GM19023 (cell line): Measurements from ENCODE around the gene SLC35G3.
"Not testable (repeated sequence)": the region's sequence is repeated elsewhere in the genome, so short reads cannot be mapped to it uniquely, and the experiment has no call there.

ENCODE experiments used
- ATAC-seq: cut with Tn5 transposase; IDR thresholded peaks from one replicate; pipeline ENCODE4 v1.9.1; 2021; ENCODE audit warnings: mild to moderate bottlenecking, moderate library complexity; ENCODE audit not compliant: unreplicated experiment

The SLC35G3 gene

GRCh38 chr17:35167046-35167445 is 27.1 kb downstream of the SLC35G3 start:
- ATAC-seq, result no peak

GRCh38 chr17:35166526-35166925 is 27.7 kb downstream of the SLC35G3 start:
- no peak for ATAC-seq

DNA sequence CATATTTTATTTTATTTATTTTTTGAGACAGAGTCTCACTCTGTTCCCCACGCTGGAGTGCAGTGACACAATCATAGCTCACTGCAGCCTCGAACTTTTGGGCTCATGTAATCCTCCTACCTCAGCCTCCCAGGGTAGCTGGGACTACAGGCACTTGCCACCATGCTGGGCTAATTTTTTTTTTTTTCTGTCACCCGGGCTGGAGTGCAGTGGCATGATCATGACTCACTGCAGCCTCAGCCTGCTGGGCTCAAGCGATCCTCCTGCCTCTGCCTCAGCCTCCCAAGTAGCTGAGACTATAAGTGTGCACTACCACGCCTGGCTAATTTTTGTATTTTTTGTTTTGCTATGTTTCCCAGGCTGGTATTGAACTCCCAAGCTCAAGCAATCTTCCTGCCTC is 29.5 kb downstream of the SLC35G3 start:
- no peak for ATAC-seq

- ATAC-seq, result no peak
Measured at GRCh38 chr17:35163886-35164285, 30.3 kb downstream of the SLC35G3 start.

GRCh38 chr17:35162755-35163154 is 31.4 kb downstream of the SLC35G3 start:
- no peak for ATAC-seq

- ATAC-seq, result no peak
Measured at GRCh38 chr17:35161281-35161761, 32.9 kb downstream of the SLC35G3 start.

DNA sequence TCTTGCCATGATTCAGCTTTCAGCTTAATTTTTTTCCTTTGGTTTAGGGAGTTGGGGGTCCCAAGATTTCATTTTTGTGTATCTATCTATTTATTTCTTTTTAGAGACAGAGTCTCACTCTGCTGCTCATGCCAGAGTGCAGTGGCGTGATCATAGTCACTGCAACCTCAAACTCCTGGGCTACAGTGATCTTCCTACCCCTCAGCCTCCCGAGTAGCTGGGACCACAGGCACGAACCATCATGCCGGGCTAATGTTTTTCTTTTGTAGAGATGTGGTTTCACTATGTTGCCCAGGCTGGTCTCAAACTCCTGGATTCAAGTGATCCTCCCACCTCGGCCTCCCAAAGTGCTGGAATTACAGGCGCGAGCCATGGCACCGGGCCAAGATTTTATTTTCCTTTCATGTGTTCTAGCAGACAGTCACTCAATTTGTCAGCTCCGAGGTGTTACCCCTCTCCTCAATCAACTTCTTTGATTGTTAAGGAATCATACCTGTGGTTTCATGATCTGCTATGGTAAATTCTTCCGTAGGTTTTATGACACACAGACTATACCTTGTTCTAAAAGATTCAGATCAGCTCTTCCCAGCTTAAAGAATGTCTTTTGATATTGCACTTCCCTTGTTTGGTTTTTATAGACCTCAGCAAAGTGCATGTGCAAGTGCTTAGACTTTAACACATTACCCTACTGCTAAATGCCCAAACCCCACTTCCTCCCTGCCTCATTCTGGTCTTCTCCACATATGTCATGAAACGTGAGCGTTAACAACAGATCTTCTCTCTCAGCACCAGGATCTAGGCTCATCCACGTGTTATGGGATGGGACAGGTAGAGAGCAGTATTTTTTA is 33.6 kb downstream of the SLC35G3 start:
- no peak for ATAC-seq

- no peak for ATAC-seq
Measured at GRCh38 chr17:35159940-35160339, 34.3 kb downstream of the SLC35G3 start.

GRCh38 chr17:35155246-35155645 is 38.9 kb downstream of the SLC35G3 start:
- ATAC-seq, result no peak

DNA sequence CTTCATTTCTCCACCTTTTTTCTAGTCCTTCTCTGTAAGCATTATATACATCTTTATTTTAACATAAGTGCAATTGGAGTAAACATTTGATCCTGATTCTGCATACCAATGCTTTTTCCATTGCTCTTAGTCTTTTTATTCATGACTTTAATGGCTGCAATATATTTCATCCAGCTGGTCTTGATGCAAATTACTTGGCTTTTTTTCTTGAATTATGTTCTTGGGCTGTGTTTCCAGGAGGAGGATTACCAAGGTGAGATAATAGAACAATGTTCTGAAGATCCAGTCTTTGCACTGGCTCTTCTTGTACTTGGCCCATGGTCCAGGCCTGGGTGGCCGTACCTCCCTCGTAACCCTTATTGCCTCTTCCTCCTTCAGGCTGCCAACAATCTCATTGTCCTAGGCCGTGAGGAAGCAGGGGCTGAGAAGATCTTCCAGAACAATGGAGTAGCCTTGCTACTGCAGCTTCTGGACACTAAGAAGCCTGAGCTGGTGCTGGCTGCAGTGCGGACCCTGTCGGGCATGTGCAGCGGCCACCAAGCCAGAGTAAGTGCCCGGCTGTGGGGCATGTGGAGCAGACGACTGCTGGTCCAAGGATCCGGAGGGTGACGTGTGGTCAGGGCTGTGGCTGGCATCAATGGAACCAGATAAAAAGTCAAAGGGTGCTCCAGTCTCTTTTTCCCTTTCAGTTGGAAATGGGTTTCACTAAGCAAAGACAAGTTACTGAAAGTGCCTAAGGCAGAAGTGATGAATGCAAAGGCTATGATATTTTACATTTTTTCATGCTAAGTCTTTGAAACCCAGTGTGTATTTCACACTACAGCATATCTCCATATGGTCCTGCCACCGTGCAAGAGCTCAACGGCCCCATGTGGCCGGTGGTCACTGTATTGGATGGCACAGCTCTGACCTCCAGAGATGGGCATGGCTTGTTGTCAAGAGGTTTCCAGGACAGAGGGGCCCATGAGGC is 39.7 kb downstream of the SLC35G3 start:
- ATAC-seq, result no peak

GRCh38 chr17:35152421-35153140 is 41.6 kb downstream of the SLC35G3 start:
- no peak for ATAC-seq

DNA sequence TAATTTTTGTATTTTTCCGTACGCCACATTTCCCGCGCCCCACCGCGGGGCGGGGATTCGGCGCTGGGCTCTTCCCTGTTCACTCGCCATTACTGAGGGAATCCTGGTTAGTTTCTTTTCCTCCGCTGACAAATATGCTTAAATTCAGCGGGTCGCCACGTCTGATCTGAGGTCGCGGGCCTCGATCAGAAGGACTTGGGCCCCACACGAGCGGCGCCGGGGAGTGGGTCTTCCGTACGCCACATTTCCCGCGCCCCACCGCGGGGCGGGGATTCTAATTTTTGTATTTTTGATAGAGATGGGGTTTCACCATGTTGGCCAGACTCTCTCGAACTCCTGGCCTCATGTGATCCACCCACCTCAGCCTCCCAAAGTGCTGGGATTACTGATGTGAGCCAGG is 43.1 kb downstream of the SLC35G3 start:
- not testable (repeated sequence) for ATAC-seq

DNA sequence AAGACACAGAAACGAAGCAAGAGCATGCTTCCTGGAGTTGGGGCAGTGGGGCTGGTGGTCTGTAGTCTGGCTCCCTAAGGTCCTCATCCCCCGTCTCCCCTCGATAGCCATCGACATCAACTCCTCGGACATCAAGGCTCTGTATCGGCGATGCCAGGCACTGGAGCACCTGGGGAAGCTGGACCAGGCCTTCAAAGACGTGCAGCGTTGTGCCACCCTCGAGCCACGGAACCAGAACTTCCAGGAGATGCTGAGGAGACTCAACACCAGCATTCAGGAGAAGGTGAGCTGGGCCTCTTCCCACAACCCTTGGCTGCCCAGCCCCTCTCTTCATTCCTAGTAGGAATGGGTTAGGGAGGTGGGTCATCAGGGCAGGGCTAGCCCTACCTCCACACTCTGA is 44.3 kb downstream of the SLC35G3 start:
- no peak for ATAC-seq

DNA sequence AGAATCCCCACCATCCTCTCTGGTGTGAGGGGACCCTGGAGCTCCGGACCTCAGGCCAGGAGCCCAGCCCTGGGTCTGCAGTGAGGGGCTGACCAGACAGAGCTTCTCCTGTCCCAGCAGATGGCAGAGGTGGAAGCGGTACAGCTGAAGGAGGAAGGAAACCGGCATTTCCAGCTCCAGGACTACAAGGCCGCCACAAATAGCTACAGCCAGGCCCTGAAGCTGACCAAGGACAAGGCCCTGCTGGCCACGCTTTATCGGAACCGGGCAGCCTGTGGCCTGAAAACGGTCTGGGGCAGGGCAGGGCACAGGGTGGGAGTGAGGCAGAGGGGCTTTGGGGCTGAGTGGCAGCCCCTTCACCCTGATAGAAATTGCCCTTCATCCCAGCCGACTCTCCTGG is 46.0 kb downstream of the SLC35G3 start:
- ATAC-seq, result no peak

- no peak for ATAC-seq
Measured at GRCh38 chr17:35147375-35147905, 46.8 kb downstream of the SLC35G3 start, which contains the start of gene UNC45B. Gene UNC45B, plus strand, starts transcription at chr17:35147817. Its CDS starts 447 bp downstream, at chr17:35148264.

DNA sequence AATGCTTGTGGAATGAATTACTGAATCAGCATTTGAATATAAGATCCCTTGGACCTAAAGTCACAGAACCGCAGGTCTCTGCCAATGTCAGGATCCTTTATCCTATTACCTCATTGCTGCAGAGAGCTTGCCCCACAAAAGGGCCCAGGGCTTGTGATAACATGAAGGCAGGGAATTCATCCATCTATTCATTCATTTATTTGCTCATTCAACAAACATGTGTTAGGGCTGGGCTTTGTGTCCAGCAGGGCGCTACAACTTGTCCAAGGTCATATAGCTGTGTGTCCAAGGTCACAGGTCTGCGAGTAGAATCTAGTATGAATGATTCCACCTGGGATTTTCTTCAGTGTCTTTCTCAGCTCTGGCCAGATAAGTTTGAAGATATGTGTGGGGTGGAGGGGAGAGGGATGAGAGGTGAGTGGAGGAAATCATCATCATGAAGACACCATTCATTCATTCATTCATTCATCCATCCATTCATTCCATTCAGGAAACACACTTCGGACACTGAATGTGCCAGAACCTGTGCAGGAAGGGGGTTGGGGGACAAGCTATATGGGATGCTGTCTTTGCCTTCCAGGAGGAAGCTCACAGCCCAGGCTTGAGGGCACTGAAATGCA is 47.9 kb downstream of the SLC35G3 start:
- no peak for ATAC-seq

DNA sequence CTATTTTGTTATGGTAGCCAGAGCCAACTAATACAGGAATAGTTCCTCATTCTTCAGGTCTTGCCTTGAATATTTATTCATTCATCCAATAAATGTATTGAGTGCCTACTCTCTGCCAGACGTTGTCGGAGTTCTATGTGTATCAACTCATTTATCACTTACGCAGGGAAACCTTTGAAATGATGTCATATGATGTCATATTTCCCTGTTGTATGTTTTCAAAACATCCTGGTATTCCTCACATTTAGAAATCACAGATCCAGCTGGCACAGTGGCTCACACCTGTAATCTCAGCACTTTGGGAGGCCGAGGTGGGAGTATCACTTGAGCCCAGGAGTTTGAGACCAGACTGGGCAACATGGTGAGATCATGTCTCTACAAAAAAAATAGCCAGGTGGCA is 49.4 kb downstream of the SLC35G3 start:
- no peak for ATAC-seq
